ENCODE results near the gene SORCS2. TPM values are rescaled to one million over a fixed set of nuclear protein-coding genes. Genes with fewer than 3 reads are reported as not detected.

The SORCS2 gene
- total and polyA plus RNA-seq, 2 of the 13 experiments (the other 11 are each of a cell fraction or from before 2014, with no cell fraction given), result 0.82 to 1.0 TPM

DNA sequence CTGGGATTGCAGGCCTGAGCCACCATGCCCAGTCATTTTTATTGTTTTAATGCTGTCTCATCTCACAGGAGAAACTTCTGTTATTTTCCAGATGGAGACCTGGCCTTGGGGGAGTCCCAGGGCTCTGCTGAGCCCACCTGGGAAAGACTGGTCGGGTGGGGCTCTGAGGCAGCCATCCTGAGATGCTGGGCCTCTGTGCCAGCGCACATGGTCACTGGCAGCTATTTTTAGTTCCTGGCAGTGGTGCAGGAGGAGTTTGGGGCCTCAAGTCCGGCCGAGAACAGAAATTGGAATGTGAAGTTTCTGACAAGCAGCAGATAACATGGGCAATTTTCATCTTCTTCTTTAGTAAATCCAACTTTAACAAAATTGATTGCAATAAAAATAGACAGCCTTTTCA, 44.5 kb downstream of the SORCS2 start:
- no peak overlapping the region for H3K4me2 ChIP-seq (ENCODE audit: low read depth, low read length)
- no peaks in the 10 kb centered on the region for H4K20me1 ChIP-seq (ENCODE audit: insufficient read depth, low read length)
- ChIA-PET CTCF (ENCODE audit: low intra/inter-chr PET ratio, low total read pairs) (no interaction called here), POLR2A (no interaction called here)
- 8% methylated on average over 4 of the region's 4 CpGs for WGBS (ENCODE audit: low lambda C conversion rate)
- intact Hi-C loops (cut with micrococcal nuclease; ENCODE audit: unreplicated experiment) (no loop called here), in situ Hi-C loops (cut with HindIII; ENCODE audit: extremely low pct_ligation_motif_present, low pct_unique_long_range_greater_than_20kb) (no loop called here)
- no peaks in the 10 kb centered on the region for H3K36me3 ChIP-seq (replicated peaks in 1 of 2; ENCODE audit: control insufficient read depth in 1 of 2, insufficient read depth in 2 of 2, low read length in 2 of 2)
- H3K27ac ChIP-seq (ENCODE audit: extremely low read length, insufficient read depth, low read length), result no peak overlapping the region
- peaks cover 14% of the 10 kb centered on the region for H3K9me3 ChIP-seq (ENCODE audit: low read length)
- TF ChIP-seq PAF1 (CRISPR knock-in tag; IDR thresholded peaks at IDR 0.05), result no peak
- no peak for TF ChIP-seq SNAPC2 (CRISPR knock-in tag; IDR thresholded peaks at IDR 0.05)
- TF ChIP-seq, protein P1, sequence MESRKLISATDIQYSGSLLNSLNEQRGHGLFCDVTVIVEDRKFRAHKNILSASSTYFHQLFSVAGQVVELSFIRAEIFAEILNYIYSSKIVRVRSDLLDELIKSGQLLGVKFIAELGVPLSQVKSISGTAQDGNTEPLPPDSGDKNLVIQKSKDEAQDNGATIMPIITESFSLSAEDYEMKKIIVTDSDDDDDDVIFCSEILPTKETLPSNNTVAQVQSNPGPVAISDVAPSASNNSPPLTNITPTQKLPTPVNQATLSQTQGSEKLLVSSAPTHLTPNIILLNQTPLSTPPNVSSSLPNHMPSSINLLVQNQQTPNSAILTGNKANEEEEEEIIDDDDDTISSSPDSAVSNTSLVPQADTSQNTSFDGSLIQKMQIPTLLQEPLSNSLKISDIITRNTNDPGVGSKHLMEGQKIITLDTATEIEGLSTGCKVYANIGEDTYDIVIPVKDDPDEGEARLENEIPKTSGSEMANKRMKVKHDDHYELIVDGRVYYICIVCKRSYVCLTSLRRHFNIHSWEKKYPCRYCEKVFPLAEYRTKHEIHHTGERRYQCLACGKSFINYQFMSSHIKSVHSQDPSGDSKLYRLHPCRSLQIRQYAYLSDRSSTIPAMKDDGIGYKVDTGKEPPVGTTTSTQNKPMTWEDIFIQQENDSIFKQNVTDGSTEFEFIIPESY (CRISPR knock-in tag; IDR thresholded peaks at IDR 0.05), result no peak
- TF ChIP-seq HOXA3 (CRISPR knock-in tag; IDR thresholded peaks at IDR 0.05), result no peak
- TF ChIP-seq SYNCRIP (IDR thresholded peaks at IDR 0.05; ENCODE audit: insufficient read depth, low read depth, low read length), result no peak
- FAIRE-seq, result no peak
- H3K9ac ChIP-seq (ENCODE audit: insufficient read depth, low read depth, low read length), result no peak overlapping the region
- no peaks in the 10 kb centered on the region for H3K79me2 ChIP-seq (ENCODE audit: insufficient read depth, low read length)
- no TSS peak for BruUV-seq (replicated peaks)
- no peaks in the 10 kb centered on the region for H3K4me1 ChIP-seq (ENCODE audit: insufficient read depth, low read length)
- ATAC-seq, result no peak
- H3K27me3 ChIP-seq (ENCODE audit: control insufficient read depth in 1 of 2, insufficient read depth in 2 of 2, low read length in 2 of 2), result peaks cover 6 to 11% of the 10 kb centered on the region in 2 experiments; a peak in 4 of 5 replicates
- DNase-seq (ENCODE audit: low spot score), result no peak
- no peak overlapping the region for H3K4me3 ChIP-seq (replicated peaks in 1 of 3; ENCODE audit: insufficient read depth in 1 of 3, low read depth in 2 of 3, low read length in 3 of 3)
- H2AFZ ChIP-seq (ENCODE audit: low read length), result no peak overlapping the region

DNA sequence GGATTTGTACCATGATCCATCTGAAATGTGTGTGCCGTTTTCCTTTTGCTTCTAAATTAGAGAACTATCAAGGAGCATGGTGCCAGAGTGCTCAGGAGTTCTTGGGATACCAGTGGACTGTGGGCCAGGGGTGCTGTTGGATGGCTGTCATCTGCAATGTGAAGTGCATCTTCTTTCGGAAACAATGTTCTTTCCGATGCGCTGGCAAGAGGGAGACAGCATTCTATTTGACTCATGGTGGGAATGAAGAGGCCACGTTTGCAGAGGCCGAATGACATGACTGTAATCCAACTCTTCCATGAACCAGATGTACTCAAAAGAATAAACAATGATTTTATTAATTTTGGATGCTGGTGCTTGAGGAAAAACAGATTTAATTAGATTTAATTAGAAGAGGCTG, 45.5 kb downstream of the SORCS2 start:
- Histone ChIP-seq H3K9me3 (ENCODE audit: low read length) (peaks cover 14% of the 10 kb centered on the region), H3K4me1 (ENCODE audit: insufficient read depth, low read length) (no peaks in the 10 kb centered on the region), H3K79me2 (ENCODE audit: insufficient read depth, low read length) (no peaks in the 10 kb centered on the region), H3K27me3 (ENCODE audit: control insufficient read depth in 1 of 2, insufficient read depth in 2 of 2, low read length in 2 of 2) (peaks cover 8 to 14% of the 10 kb centered on the region in 2 experiments; a peak in 4 of 5 replicates), H3K9ac (ENCODE audit: insufficient read depth, low read depth, low read length) (no peak overlapping the region), H3K27ac (ENCODE audit: extremely low read length, insufficient read depth, low read length) (no peak overlapping the region), H3K4me3 (replicated peaks in 1 of 3; ENCODE audit: insufficient read depth in 1 of 3, low read depth in 2 of 3, low read length in 3 of 3) (no peak overlapping the region), H3K4me2 (ENCODE audit: low read depth, low read length) (no peak overlapping the region), H3K36me3 (replicated peaks in 1 of 2; ENCODE audit: control insufficient read depth in 1 of 2, insufficient read depth in 2 of 2, low read length in 2 of 2) (no peaks in the 10 kb centered on the region), H4K20me1 (ENCODE audit: insufficient read depth, low read length) (no peaks in the 10 kb centered on the region), H2AFZ (ENCODE audit: low read length) (no peak overlapping the region)
- ChIA-PET POLR2A (no interaction called here), CTCF (ENCODE audit: low intra/inter-chr PET ratio, low total read pairs) (no interaction called here)
- intact Hi-C loops (cut with micrococcal nuclease; ENCODE audit: unreplicated experiment), result no loop called here
- no peak for TF ChIP-seq PHF21A (CRISPR knock-in tag; IDR thresholded peaks at IDR 0.05)
- no peak for TF ChIP-seq DNMT1 (CRISPR knock-in tag; IDR thresholded peaks at IDR 0.05)
- FAIRE-seq (no peak), ATAC-seq (no peak), DNase-seq (ENCODE audit: low spot score) (no peak)
- no TSS peak for BruUV-seq (replicated peaks)
- in situ Hi-C loops (cut with HindIII; ENCODE audit: extremely low pct_ligation_motif_present, low pct_unique_long_range_greater_than_20kb), result no loop called here
- WGBS (ENCODE audit: low lambda C conversion rate), result 67% methylated on average over 6 of the region's 6 CpGs
